Transverse colon (tissue), 4 donors: ENCODE results near the gene KRTCAP2. TPM values are rescaled to one million over a fixed set of nuclear protein-coding genes. Genes with fewer than 3 reads are reported as not detected.

Experiments
- DNase-seq: peaks from one replicate; pipeline ENCODE4 v3.0.0-alpha.2; 2019
- H3K27ac ChIP-seq, 4 donors: fragments of 200-600 bp; sonication (generic); 2 replicates each; pipeline ENCODE4 v1.5.1; 2016 to 2018; ENCODE audit warnings: inconsistent platforms in 4 of 4
- H3K27me3 ChIP-seq: fragments of 200-600 bp; sonication (generic); 2 replicates; pipeline ENCODE4 v1.5.1; 2017; ENCODE audit warnings: inconsistent platforms
- H3K36me3 ChIP-seq, 4 donors: fragments of 200-600 bp; sonication (generic); 2 replicates each; pipeline ENCODE4 v1.5.1; 2017 to 2019; ENCODE audit warnings: inconsistent platforms in 4 of 4
- H3K4me1 ChIP-seq, 4 donors: fragments of 200-600 bp; sonication (generic); 2 replicates each; pipeline ENCODE4 v1.5.1; 2017 to 2020; ENCODE audit warnings: inconsistent platforms in 4 of 4
- H3K4me3 ChIP-seq, 4 donors: fragments of 200-600 bp; sonication (generic); 1 replicate in 1 of 4; 2 replicates in 3 of 4; pipeline versions ENCODE4 v1.5.1 to v1.6.1; 2017 to 2019; ENCODE audit warnings: inconsistent platforms in 4 of 4
- H3K9me3 ChIP-seq, 2 donors: fragments of 200-600 bp; sonication (generic); 2 replicates each; pipeline ENCODE4 v1.5.1; 2017 to 2019; ENCODE audit warnings: inconsistent platforms in 2 of 2
- EP300 ChIP-seq: sonication (generic); formaldehyde crosslinking; IDR thresholded peaks from one replicate; pipeline ENCODE4 v1.6.1; 2017; ENCODE audit warnings: antibody characterized with exemption, low read depth
- POLR2A ChIP-seq: fragments of 450-650 bp; IDR thresholded peaks from one replicate; pipeline ENCODE4 v1.6.1; 2016; ENCODE audit warnings: antibody characterized with exemption, mild to moderate bottlenecking, moderate library complexity
- POLR2AphosphoS5 ChIP-seq, 3 donors: sonication (generic); formaldehyde crosslinking; IDR thresholded peaks; one replicate each; pipeline ENCODE4 v1.6.1; 2016; ENCODE audit warnings: antibody characterized with exemption in 3 of 3
- WGBS, 2 donors: methylation state at CpG; one replicate each; pipeline ENCODE4 v1.1.5; 2018; ENCODE audit warnings: low coverage in 1 of 2; 5-methylcytosine and 5-hydroxymethylcytosine counted together
- in situ Hi-C, 4 donors: fragments of 200-750 bp; cut with MboI; loops; one replicate each; pipeline versions ENCODE4 v1.15.0 to v1.15.1; 2017; ENCODE audit warnings: low sequenced_read_pairs in 3 of 4, low pct_ligation_motif_present in 1 of 4, low pct_unique_long_range_greater_than_20kb in 1 of 4
- intact Hi-C: fragments of 100-400 bp; cut with DNase I; formaldehyde crosslinking; loops from one replicate; pipeline ENCODE4 v1.15.1; 2023; ENCODE audit warnings: low total_unique reads
- total RNA-seq, 4 donors: library from RNA; depleted of rRNA; stranded (reverse); fragments of >200 nt; gene quantifications; one replicate each; pipeline ENCODE4 v1.1.0, GENCODE V29; 2016
- TF ChIP-seq, protein P1 (sequence below), 5 experiments: fragments of 200-600 bp in 3 of 5; fragments of 450-650 bp in 2 of 5; sonication (generic) in 3 of 5; IDR thresholded peaks; 1 replicate in 2 of 5; 2 replicates in 3 of 5; pipeline ENCODE4 v1.5.1; 2016 to 2017; ENCODE audit warnings: antibody characterized with exemption in 5 of 5, inconsistent platforms in 3 of 5, mild to moderate bottlenecking in 2 of 5, moderate library complexity in 1 of 5

The KRTCAP2 gene
- total RNA-seq, 4 donors from 2014 or later, result 106 to 240 (median 131) TPM

DNA sequence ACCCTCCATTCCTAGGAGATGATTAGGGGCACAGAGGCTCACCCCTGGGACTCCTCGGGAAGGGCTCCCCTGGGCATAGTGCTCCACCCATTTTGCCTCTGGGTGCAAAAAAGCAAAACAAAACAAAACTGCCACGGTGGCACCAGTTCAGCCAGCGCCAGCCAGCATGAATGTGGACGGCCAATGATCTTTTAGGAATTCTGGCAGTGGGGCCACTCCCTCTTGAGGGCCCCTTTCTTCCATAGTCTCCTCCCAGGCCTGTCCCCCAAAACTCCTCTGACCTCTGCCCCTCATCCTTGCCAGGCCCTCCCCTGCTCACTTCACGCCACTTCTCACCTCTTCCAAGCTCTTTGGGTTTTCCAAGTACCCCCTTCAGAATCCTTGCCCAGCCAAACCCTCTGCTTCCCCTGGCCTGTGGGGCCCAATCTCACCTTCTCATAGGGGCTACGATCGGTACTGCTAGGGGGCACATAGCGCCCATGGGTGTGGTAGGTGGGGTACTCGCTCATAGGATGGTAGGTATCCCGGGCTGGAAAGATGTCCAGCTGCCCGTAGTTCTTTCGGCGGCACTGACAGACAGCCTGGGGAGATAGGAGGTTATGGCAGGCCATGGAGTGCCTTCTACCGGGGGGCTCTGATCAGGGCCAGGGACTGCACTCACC, 13.8 kb upstream of the KRTCAP2 start:
- TF ChIP-seq, protein P1, sequence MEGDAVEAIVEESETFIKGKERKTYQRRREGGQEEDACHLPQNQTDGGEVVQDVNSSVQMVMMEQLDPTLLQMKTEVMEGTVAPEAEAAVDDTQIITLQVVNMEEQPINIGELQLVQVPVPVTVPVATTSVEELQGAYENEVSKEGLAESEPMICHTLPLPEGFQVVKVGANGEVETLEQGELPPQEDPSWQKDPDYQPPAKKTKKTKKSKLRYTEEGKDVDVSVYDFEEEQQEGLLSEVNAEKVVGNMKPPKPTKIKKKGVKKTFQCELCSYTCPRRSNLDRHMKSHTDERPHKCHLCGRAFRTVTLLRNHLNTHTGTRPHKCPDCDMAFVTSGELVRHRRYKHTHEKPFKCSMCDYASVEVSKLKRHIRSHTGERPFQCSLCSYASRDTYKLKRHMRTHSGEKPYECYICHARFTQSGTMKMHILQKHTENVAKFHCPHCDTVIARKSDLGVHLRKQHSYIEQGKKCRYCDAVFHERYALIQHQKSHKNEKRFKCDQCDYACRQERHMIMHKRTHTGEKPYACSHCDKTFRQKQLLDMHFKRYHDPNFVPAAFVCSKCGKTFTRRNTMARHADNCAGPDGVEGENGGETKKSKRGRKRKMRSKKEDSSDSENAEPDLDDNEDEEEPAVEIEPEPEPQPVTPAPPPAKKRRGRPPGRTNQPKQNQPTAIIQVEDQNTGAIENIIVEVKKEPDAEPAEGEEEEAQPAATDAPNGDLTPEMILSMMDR (IDR thresholded peaks at IDR 0.05), result no peak
- TF ChIP-seq POLR2AphosphoS5 (IDR thresholded peaks at IDR 0.05) (no peak), POLR2A (no peak), EP300 (no peak)
- Histone ChIP-seq H3K4me1 (peaks cover 10 to 38% (median 24%) of the 10 kb centered on the region in 4 donors), H3K27ac (peak overlapping the region; percentile 48 to 55 (median 52)), H3K4me3 (no peak overlapping the region), H3K9me3 (no peaks in the 10 kb centered on the region), H3K27me3 (no peaks in the 10 kb centered on the region), H3K36me3 (no peaks in the 10 kb centered on the region)
- 69% methylated on average over 14 of the region's 14 CpGs; no CpG with 5 or more reads in 1 of the 2 donors for WGBS, 2 donors
- intact Hi-C loops, result no loop called here
- DNase-seq, result no peak
- in situ Hi-C loops, result no loop called here

DNA sequence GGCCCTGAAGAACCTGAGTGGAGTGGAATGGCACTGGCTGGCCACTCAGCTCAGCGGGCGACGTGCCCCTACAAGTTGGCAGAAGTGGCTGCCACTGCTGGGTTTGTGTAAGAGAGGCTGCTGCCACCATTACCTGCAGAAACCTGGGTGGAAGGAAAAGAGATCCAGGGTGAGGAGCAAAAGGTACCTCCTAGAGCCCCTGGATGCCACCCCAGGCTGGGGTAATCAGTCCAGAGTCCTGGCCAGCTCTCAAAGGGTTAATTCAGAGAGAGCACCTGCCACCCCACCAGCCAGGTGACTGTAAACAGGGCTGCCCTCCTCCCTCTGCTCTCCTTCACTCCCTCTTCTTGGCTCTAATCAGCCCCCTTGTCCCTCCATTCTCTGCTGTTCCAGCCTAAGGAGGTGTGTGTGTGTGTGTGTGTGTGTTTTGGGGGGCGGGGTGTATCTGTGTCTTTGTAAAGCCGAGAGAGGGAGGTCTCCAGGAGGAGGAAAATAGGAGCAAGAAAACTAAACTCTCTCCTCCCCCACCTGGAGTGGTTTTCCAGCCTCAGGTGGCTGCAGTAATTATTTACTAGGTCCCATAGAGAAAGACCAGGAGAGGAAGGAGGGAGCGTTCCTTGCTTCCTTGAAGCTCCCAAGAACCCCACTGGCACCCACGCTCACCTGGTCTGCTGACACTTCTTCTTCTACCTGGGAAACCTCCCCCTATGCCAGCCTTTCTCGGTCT, 13.1 kb upstream of the KRTCAP2 start:
- Histone ChIP-seq H3K4me3 (no peak overlapping the region), H3K36me3 (no peaks in the 10 kb centered on the region), H3K9me3 (no peaks in the 10 kb centered on the region), H3K27me3 (no peaks in the 10 kb centered on the region), H3K4me1 (peaks cover 10 to 38% (median 24%) of the 10 kb centered on the region in 4 donors), H3K27ac (peak overlapping the region; percentile 48 to 69 (median 52))
- WGBS, 2 donors, result 55% methylated on average over 8 of the region's 8 CpGs; no CpG with 5 or more reads in 1 of the 2 donors
- no peak for TF ChIP-seq EP300
- TF ChIP-seq, protein P1 (IDR thresholded peaks at IDR 0.05), result no peak
- TF ChIP-seq POLR2AphosphoS5 (IDR thresholded peaks at IDR 0.05), result no peak
- no peak for TF ChIP-seq POLR2A
- intact Hi-C loops (no loop called here), in situ Hi-C loops (no loop called here)
- DNase-seq, result no peak

DNA sequence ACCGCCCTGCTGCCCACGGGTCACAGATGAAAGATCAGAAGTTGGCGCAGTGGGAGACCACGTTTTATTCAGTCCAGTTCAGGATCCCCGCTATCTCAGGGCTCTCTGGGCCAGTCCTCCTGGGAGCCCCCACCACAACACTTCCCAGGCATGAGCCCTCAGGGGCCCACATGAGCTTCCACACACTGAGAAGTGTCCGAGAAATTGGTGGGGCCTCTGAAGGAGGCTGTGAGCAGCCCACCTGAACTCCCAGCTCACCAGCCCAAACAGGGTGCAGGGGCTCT, 12.6 kb upstream of the KRTCAP2 start:
- in situ Hi-C loops, result no loop called here
- peak overlapping the region; percentile 48 to 69 (median 52) for H3K27ac ChIP-seq
- whole genome bisulfite sequencing, 2 donors, result 52% methylated on average over 5 of the region's 6 CpGs; no CpG with 5 or more reads in 1 of the 2 donors

More for the DNA sequence above, 12.6 kb upstream of the KRTCAP2 start:
- Histone ChIP-seq H3K4me3 (no peak overlapping the region), H3K4me1 (peaks cover 10 to 38% (median 24%) of the 10 kb centered on the region in 4 donors), H3K9me3 (no peaks in the 10 kb centered on the region), H3K27me3 (no peaks in the 10 kb centered on the region), H3K36me3 (no peaks in the 10 kb centered on the region)
- TF ChIP-seq POLR2AphosphoS5 (IDR thresholded peaks at IDR 0.05), result no peak
- no peak for TF ChIP-seq EP300
- TF ChIP-seq, protein P1 (IDR thresholded peaks at IDR 0.05), result no peak
- no peak for TF ChIP-seq POLR2A
- intact Hi-C loops, result no loop called here
- no peak for DNase-seq
